SU-DHL-6 (cell line): ENCODE measurements around the gene TRIP10.

Experiments
- EZH2phosphoT487 ChIP-seq: fragments of 200-600 bp; sonication (generic), shearing (Covaris generic); conservative IDR thresholded peaks from 2 replicates; pipeline ENCODE4 v1.6.1; 2018; ENCODE audit warnings: mild to moderate bottlenecking, antibody characterized with exemption, low read length, moderate library complexity, mixed read lengths
- TF ChIP-seq, protein P1 (sequence below): fragments of 200-600 bp; sonication (generic); IDR thresholded peaks from one replicate; pipeline ENCODE4 v1.5.1; 2017; ENCODE audit warnings: antibody characterized with exemption, mild to moderate bottlenecking, low read length, moderate library complexity; ENCODE audit not compliant: insufficient read depth, poor library complexity, severe bottlenecking

DNA sequence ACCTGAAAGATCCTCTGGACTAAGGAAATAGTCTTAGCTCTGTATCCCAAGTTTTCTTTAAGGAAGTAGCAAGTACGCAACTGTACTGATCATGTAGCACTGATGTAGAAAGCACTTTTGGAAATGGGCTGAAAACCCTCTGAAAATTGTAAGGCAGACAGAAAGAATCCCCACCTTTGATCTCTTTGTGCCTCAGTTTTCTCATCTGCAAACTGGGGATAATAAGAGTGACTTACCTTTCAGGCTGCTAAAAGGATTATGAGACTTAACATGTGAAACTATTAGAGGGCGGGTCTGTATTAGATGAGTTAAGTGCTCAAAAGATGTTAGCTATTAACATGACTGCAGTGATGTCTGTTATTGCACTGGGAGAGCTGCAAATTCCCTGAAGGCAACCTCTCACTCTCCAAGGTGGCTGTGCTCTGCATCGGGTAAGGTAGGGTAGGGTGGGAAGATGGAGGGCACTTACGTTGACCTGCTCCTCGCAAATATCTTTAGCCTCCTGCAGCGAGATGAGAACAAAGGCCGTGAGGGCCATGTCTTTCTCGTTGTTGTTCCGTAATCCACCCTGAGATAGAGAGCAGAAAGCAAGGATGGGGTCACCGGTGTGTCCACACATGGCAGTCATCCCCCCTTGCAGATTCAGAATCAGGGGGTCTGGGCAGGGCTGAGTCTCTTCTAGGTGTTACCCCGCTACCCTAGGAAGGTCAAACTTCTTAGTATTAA is 49.2 kb upstream of the TRIP10 start:
- TF ChIP-seq, protein P1, sequence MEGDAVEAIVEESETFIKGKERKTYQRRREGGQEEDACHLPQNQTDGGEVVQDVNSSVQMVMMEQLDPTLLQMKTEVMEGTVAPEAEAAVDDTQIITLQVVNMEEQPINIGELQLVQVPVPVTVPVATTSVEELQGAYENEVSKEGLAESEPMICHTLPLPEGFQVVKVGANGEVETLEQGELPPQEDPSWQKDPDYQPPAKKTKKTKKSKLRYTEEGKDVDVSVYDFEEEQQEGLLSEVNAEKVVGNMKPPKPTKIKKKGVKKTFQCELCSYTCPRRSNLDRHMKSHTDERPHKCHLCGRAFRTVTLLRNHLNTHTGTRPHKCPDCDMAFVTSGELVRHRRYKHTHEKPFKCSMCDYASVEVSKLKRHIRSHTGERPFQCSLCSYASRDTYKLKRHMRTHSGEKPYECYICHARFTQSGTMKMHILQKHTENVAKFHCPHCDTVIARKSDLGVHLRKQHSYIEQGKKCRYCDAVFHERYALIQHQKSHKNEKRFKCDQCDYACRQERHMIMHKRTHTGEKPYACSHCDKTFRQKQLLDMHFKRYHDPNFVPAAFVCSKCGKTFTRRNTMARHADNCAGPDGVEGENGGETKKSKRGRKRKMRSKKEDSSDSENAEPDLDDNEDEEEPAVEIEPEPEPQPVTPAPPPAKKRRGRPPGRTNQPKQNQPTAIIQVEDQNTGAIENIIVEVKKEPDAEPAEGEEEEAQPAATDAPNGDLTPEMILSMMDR: no peak
- TF ChIP-seq EZH2phosphoT487: no peak
